K562 (cell line): Measurements from ENCODE around the gene SOCS7. TPM values are rescaled to one million over a fixed set of nuclear protein-coding genes. Genes with fewer than 3 reads are reported as not detected.
A peak's percentile ranks its signal among the peaks of the same experiment; 100 is the strongest.

Experiments used
- ARNT ChIP-seq, 2 experiments: fragments of 450-650 bp; IDR thresholded peaks; 2 replicates each; pipeline ENCODE4 v1.6.1; 2016; ENCODE audit warnings: mild to moderate bottlenecking in 1 of 2
- CREM ChIP-seq: IDR thresholded peaks from 2 replicates; pipeline ENCODE4 v1.6.1; 2014; ENCODE audit warnings: antibody characterized with exemption, low read depth
- CTCF ChIP-seq, 3 experiments: IDR thresholded peaks in 2 of 3; conservative IDR thresholded peaks in 1 of 3; 2 replicates each; pipeline ENCODE4 v1.5.1; 2011 to 2012; ENCODE audit warnings: low read length in 3 of 3, mild to moderate bottlenecking in 3 of 3, control low read depth in 2 of 3, improper control_type of control experiment in 1 of 3, inconsistent platforms in 1 of 3, low read depth in 1 of 3, mixed read lengths in 1 of 3, moderate library complexity in 1 of 3; ENCODE audit not compliant: insufficient read depth in 2 of 3
- DEAF1 ChIP-seq: fragments of 450-650 bp; formaldehyde crosslinking; IDR thresholded peaks from 2 replicates; pipeline ENCODE4 v1.4.0; 2020; ENCODE audit warnings: mild to moderate bottlenecking, moderate library complexity
- GATAD2B ChIP-seq: fragments of 450-650 bp; IDR thresholded peaks from 2 replicates; pipeline ENCODE4 v1.6.1; 2017; ENCODE audit warnings: mild to moderate bottlenecking, borderline replicate concordance
- MAFG ChIP-seq: fragments of 450-650 bp; conservative IDR thresholded peaks from 2 replicates; pipeline ENCODE4 v1.6.1; 2016; ENCODE audit warnings: missing genetic modification characterization, missing compliant biosample characterization
- REST ChIP-seq, 2 experiments: fragments of 450-650 bp; formaldehyde crosslinking in 1 of 2; IDR thresholded peaks; 2 replicates each; pipeline versions ENCODE4 v1.4.0 to v1.6.1; 2014 to 2020; ENCODE audit warnings: mild to moderate bottlenecking in 2 of 2, borderline replicate concordance in 1 of 2, low read depth in 1 of 2
- RFX7 ChIP-seq: fragments of 250-450 bp; sonication (Bioruptor Pico); IDR thresholded peaks from 2 replicates; pipeline ENCODE4 v1.5.1; 2021; ENCODE audit warnings: mild to moderate bottlenecking
- UBTF ChIP-seq, 2 experiments: IDR thresholded peaks; 2 replicates each; pipeline ENCODE4 v1.6.1; 2012; ENCODE audit warnings: improper control_type of control experiment in 2 of 2, low read depth in 2 of 2, low read length in 2 of 2, borderline replicate concordance in 1 of 2
- XRCC5 ChIP-seq: fragments of 200-400 bp; formaldehyde crosslinking; IDR thresholded peaks from 2 replicates; pipeline ENCODE4 v1.6.1; 2017; ENCODE audit warnings: low read depth, mild to moderate bottlenecking, low read length
- polyA plus RNA-seq, 8 experiments: library from polyadenylated mRNA; depleted of rRNA in 4 of 8; stranded (reverse) in 5 of 8; unstranded in 3 of 8; fragments of >200 nt; fragmentation: Nextera tagmentation in 2 of 8; fragmentation: Illumina TruSeq in 1 of 8; extraction: Ambion mirVana in 2 of 8; extraction: Trizol in 1 of 8; gene quantifications; 2 replicates each; pipeline versions ENCODE4 v1.2.1 to v1.2.3, GENCODE V29; 2011 to 2014; ENCODE audit warnings: inconsistent platforms in 1 of 8, missing spikeins in 1 of 8
- total RNA-seq, 7 experiments: library from RNA; depleted of rRNA in 6 of 7; stranded (reverse); fragments of >200 nt in 6 of 7; fragmentation: Illumina TruSeq in 2 of 7; extraction: Trizol in 2 of 7; gene quantifications; 2 replicates each; pipeline versions ENCODE4 v1.2.1 to v1.2.3, GENCODE V29; 2011 to 2021; ENCODE audit warnings: low replicate concordance in 1 of 7

Gene SOCS7
- total and polyA plus RNA-seq, 9 of the 15 experiments (the other 6 are each of a cell fraction or from before 2014, with no cell fraction given): 0.94 to 14.5 (median 8.2) TPM

- TF ChIP-seq REST (IDR thresholded peaks at IDR 0.05; ENCODE audit: borderline replicate concordance): peak; percentile 82; the same call in 1 of the 2 replicates
- no peak for TF ChIP-seq REST (CRISPR knock-in tag; IDR thresholded peaks at IDR 0.05; ENCODE audit: low read depth)
- no peak for TF ChIP-seq GATAD2B
- TF ChIP-seq CREM: peak; percentile 58; the same call in 1 of the 2 replicates
- TF ChIP-seq ARNT (IDR thresholded peaks at IDR 0.05): 0 out of 4 replicates have a peak, but pooled peaks of 1 of the 2 experiments have one; percentile 16
- no peak for TF ChIP-seq RFX7 (CRISPR knock-in tag)
- 0 out of 4 replicates have a peak, but pooled peaks of 1 of the 2 experiments have one; percentile 44 for TF ChIP-seq UBTF (IDR thresholded peaks at IDR 0.05; ENCODE audit: borderline replicate concordance in 1 of 2, low read depth in 2 of 2, low read length in 2 of 2)
- peak; percentile 88 to 96 (median 95) for TF ChIP-seq CTCF (IDR thresholded peaks at IDR 0.05 in 2 of 3, conservative IDR thresholded peaks at IDR 0.05 in 1 of 3; ENCODE audit: insufficient read depth in 2 of 3, low read depth in 1 of 3, low read length in 3 of 3)
- peak; percentile 71 for TF ChIP-seq DEAF1 (CRISPR knock-in tag)
- TF ChIP-seq XRCC5: 0 out of 2 replicates have a peak, but pooled peaks have one; percentile 30
- no peak for TF ChIP-seq MAFG (tag)
Observed at GRCh38 chr17:38349097-38349730, 2.4 kb upstream of the SOCS7 start (continued).
